Endothelial cell of umbilical vein (primary cell): Measurements from ENCODE around the gene GALNT2. TPM values are rescaled to one million over a fixed set of nuclear protein-coding genes. Genes with fewer than 3 reads are reported as not detected.

Experiments
- BruUV-seq: library from RNA; stranded (reverse); fragments of 400-500 nt; replicated peaks from 2 replicates; lab custom pipeline; 2021; lab: Mats Ljungman, UMichigan
- CTCF ChIA-PET: fragments of 300-600, 350-600 bp; sonication (Branson Sonifier 250); formaldehyde crosslinking; loops from one replicate; lab custom pipeline; 2021; ENCODE audit warnings: antibody characterized with exemption, inconsistent platforms; lab: Charles Lee
- POLR2A ChIA-PET: fragments of 300-600, 350-600 bp; sonication (Branson Sonifier 250); formaldehyde crosslinking; loops from one replicate; lab custom pipeline; 2021; ENCODE audit warnings: antibody characterized with exemption, inconsistent platforms; lab: Charles Lee
- DNase-seq: peaks from one replicate; pipeline ENCODE4 v3.0.0-alpha.2; 2011; ENCODE audit warnings: low read depth, low spot score
- FAIRE-seq: peaks from 2 replicates; lab custom pipeline; 2011; peaks lifted over from hg19 to GRCh38; lab: Jason Lieb, UNC
- H2AFZ ChIP-seq: 2 replicates; pipeline ENCODE4 v1.6.0; 2012; ENCODE audit warnings: low read depth, low read length, control low read depth, inconsistent platforms
- H3K27ac ChIP-seq: 2 replicates; pipeline ENCODE4 v1.5.1; 2011; ENCODE audit warnings: low read depth, mild to moderate bottlenecking, control low read depth, low read length, moderate library complexity; ENCODE audit not compliant: insufficient read depth
- H3K27me3 ChIP-seq, 2 experiments: 2 replicates each; pipeline versions ENCODE4 v1.6.0 to v1.6.1; 2011; ENCODE audit warnings: low read length in 2 of 2, mixed read lengths in 1 of 2; ENCODE audit not compliant: control insufficient read depth in 2 of 2, insufficient read depth in 2 of 2
- H3K36me3 ChIP-seq, 2 experiments: 2 replicates in 1 of 2; 3 replicates in 1 of 2; pipeline ENCODE4 v1.5.1; 2011; ENCODE audit warnings: low read length in 2 of 2, mild to moderate bottlenecking in 1 of 2, moderate library complexity in 1 of 2; ENCODE audit not compliant: control insufficient read depth in 2 of 2, insufficient read depth in 2 of 2; ENCODE audit errors: extremely low read depth in 1 of 2
- H3K4me1 ChIP-seq: 3 replicates; pipeline ENCODE4 v1.5.1; 2011; ENCODE audit warnings: mild to moderate bottlenecking, low read length; ENCODE audit not compliant: control insufficient read depth, insufficient read depth; ENCODE audit errors: extremely low read depth
- H3K4me2 ChIP-seq: 2 replicates; pipeline ENCODE4 v1.6.1; 2011; ENCODE audit warnings: low read length, control low read depth, mixed read lengths; ENCODE audit not compliant: insufficient read depth
- H3K4me3 ChIP-seq, 3 experiments: fragments of 200-600 bp in 1 of 3; sonication (generic), shearing (Covaris generic) in 1 of 3; replicated peaks in 1 of 3; 2 replicates each; pipeline ENCODE4 v1.5.1; 2011 to 2016; ENCODE audit warnings: control low read depth in 3 of 3, low read length in 3 of 3, mild to moderate bottlenecking in 2 of 3, inconsistent platforms in 1 of 3, low read depth in 1 of 3, moderate library complexity in 1 of 3; ENCODE audit not compliant: insufficient read depth in 1 of 3
- H3K79me2 ChIP-seq: 2 replicates; pipeline ENCODE4 v1.6.0; 2012; ENCODE audit warnings: low read length, inconsistent platforms; ENCODE audit not compliant: control insufficient read depth, insufficient read depth
- H3K9ac ChIP-seq: replicated peaks from 2 replicates; pipeline ENCODE3; 2011; ENCODE audit warnings: low read length, control low read depth; ENCODE audit not compliant: insufficient read depth; ENCODE audit errors: extremely low read depth
- H3K9me1 ChIP-seq: replicated peaks from 3 replicates; pipeline ENCODE4 v1.6.0; 2011; ENCODE audit warnings: mild to moderate bottlenecking, low read length; ENCODE audit not compliant: control insufficient read depth, insufficient read depth; ENCODE audit errors: extremely low read depth
- H3K9me3 ChIP-seq: replicated peaks from 2 replicates; pipeline ENCODE4 v1.5.1; 2012; ENCODE audit warnings: low read length, inconsistent platforms; ENCODE audit not compliant: control insufficient read depth, insufficient read depth
- H4K20me1 ChIP-seq: replicated peaks from 2 replicates; pipeline ENCODE3; 2011; ENCODE audit warnings: mild to moderate bottlenecking, low read length; ENCODE audit not compliant: control insufficient read depth, insufficient read depth; ENCODE audit errors: extremely low read depth
- CTCF ChIP-seq, 2 donors: IDR thresholded peaks; 1 replicate in 1 of 2; 2 replicates in 1 of 2; pipeline ENCODE4 v1.5.1; 2011; ENCODE audit warnings: low read length in 2 of 2, mild to moderate bottlenecking in 2 of 2, moderate library complexity in 2 of 2, control low read depth in 1 of 2, inconsistent platforms in 1 of 2, low read depth in 1 of 2; ENCODE audit not compliant: insufficient read depth in 1 of 2; ENCODE audit errors: extremely low read depth in 1 of 2
- EZH2 ChIP-seq: IDR thresholded peaks from 2 replicates; pipeline ENCODE4 v1.6.1; 2012; ENCODE audit warnings: borderline replicate concordance, low read depth, mild to moderate bottlenecking, moderate library complexity, low read length, inconsistent platforms; ENCODE audit not compliant: severe bottlenecking
- FOS ChIP-seq: IDR thresholded peaks from 2 replicates; pipeline ENCODE4 v1.6.1; 2011; ENCODE audit warnings: mild to moderate bottlenecking, low read length, moderate library complexity, borderline replicate concordance; ENCODE audit not compliant: insufficient read depth
- GATA2 ChIP-seq: IDR thresholded peaks from 2 replicates; pipeline ENCODE4 v1.7.0; 2011; ENCODE audit warnings: low read depth, mild to moderate bottlenecking, moderate library complexity, mixed read lengths, low read length; ENCODE audit not compliant: insufficient read length, insufficient read depth
- JUN ChIP-seq: IDR thresholded peaks from 2 replicates; pipeline ENCODE4 v1.6.1; 2011; ENCODE audit warnings: borderline replicate concordance, low read depth; ENCODE audit not compliant: insufficient read length, insufficient read depth
- MAX ChIP-seq: IDR thresholded peaks from 2 replicates; pipeline ENCODE4 v1.6.1; 2011; ENCODE audit not compliant: insufficient read depth, insufficient read length
- MYC ChIP-seq: IDR thresholded peaks from one replicate; pipeline ENCODE4 v1.6.1; 2011; ENCODE audit warnings: mild to moderate bottlenecking, low read depth, low read length
- POLR2A ChIP-seq: IDR thresholded peaks from 2 replicates; pipeline ENCODE4 v1.6.1; 2012; ENCODE audit warnings: low read depth, mild to moderate bottlenecking, control low read depth, low read length
- POLR2AphosphoS5 ChIP-seq: IDR thresholded peaks from 2 replicates; pipeline ENCODE4 v1.6.1; 2012; ENCODE audit warnings: low read depth, mild to moderate bottlenecking, control low read depth, low read length, moderate library complexity; ENCODE audit not compliant: insufficient read depth
- dilution Hi-C: fragments of 300-500 bp; cut with MboI; formaldehyde crosslinking; loops from one replicate; pipeline ENCODE4 v1.15.0; 2019; ENCODE audit warnings: low sequenced_read_pairs; ENCODE audit not compliant: extremely low pct_ligation_motif_present
- intact Hi-C: fragments of 100-400 bp; cut with micrococcal nuclease; formaldehyde crosslinking; loops from one replicate; pipeline ENCODE4 v1.10.0; 2022
- polyA plus RNA-seq, 4 experiments: library from polyadenylated mRNA; depleted of rRNA in 3 of 4; stranded (reverse) in 3 of 4; unstranded in 1 of 4; fragments of >200 nt; gene quantifications; 2 replicates each; pipeline versions ENCODE4 v1.2.1 to v1.2.3, GENCODE V29; 2011 to 2012; ENCODE audit warnings: missing spikeins in 1 of 4
- total RNA-seq: library from RNA; stranded (reverse); gene quantifications from 2 replicates; pipeline ENCODE4 v1.2.3, GENCODE V29; 2021

Gene GALNT2
- total and polyA plus RNA-seq, 2 donors (not counting 3 experiments of a cell fraction or from before 2014, with no cell fraction given): 56.3 to 77.5 TPM

- dilution Hi-C loops: no loop called here
- H2AFZ ChIP-seq: no peak overlapping the region
- no peaks in the 10 kb centered on the region for H3K36me3 ChIP-seq
- H3K9ac ChIP-seq: no peak overlapping the region
- BruUV-seq: no TSS peak
- no peak overlapping the region for H3K4me2 ChIP-seq
- TF ChIP-seq FOS: no peak
- TF ChIP-seq MYC: no peak
- no peak for TF ChIP-seq GATA2
- no peak for TF ChIP-seq CTCF (IDR thresholded peaks at IDR 0.05; ENCODE audit: extremely low read depth in 1 of 2, insufficient read depth in 1 of 2, low read depth in 1 of 2, low read length in 2 of 2)
- TF ChIP-seq POLR2AphosphoS5: no peak
- TF ChIP-seq MAX: no peak
- TF ChIP-seq EZH2: no peak
- no peak for TF ChIP-seq JUN
- no peak for TF ChIP-seq POLR2A
- no peak overlapping the region for H3K4me3 ChIP-seq
- POLR2A ChIA-PET: no interaction called here
- DNase-seq (no peak), FAIRE-seq (no peak)
- H3K27me3 ChIP-seq: no peaks in the 10 kb centered on the region
- peaks cover 25% of the 10 kb centered on the region for H3K4me1 ChIP-seq
- peaks cover 6% of the 10 kb centered on the region for H3K79me2 ChIP-seq
- no peaks in the 10 kb centered on the region for H3K9me1 ChIP-seq
- CTCF ChIA-PET: interaction anchor here (1.1 to 1.4 kb wide), 2 partner anchors 10 to 11 kb away, joined by 3 read pairs; no protein-coding TSS in a partner anchor
- no peak overlapping the region for H3K27ac ChIP-seq
- no peaks in the 10 kb centered on the region for H3K9me3 ChIP-seq
- intact Hi-C loops: loop anchor here (5.0 kb wide), 1 partner anchor 439 kb away; no protein-coding TSS in a partner anchor
- no peaks in the 10 kb centered on the region for H4K20me1 ChIP-seq
Measured at GRCh38 chr1:230101556-230101955, 34.5 kb downstream of the GALNT2 start.
